ENCODE data around the gene C3orf18.

GRCh38 chr3:50557106-50557505, 10.4 kb downstream of the C3orf18 start:
- TF ChIP-seq, protein P1, sequence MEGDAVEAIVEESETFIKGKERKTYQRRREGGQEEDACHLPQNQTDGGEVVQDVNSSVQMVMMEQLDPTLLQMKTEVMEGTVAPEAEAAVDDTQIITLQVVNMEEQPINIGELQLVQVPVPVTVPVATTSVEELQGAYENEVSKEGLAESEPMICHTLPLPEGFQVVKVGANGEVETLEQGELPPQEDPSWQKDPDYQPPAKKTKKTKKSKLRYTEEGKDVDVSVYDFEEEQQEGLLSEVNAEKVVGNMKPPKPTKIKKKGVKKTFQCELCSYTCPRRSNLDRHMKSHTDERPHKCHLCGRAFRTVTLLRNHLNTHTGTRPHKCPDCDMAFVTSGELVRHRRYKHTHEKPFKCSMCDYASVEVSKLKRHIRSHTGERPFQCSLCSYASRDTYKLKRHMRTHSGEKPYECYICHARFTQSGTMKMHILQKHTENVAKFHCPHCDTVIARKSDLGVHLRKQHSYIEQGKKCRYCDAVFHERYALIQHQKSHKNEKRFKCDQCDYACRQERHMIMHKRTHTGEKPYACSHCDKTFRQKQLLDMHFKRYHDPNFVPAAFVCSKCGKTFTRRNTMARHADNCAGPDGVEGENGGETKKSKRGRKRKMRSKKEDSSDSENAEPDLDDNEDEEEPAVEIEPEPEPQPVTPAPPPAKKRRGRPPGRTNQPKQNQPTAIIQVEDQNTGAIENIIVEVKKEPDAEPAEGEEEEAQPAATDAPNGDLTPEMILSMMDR (IDR thresholded peaks at IDR 0.05), result no peak
- TF ChIP-seq REST (IDR thresholded peaks at IDR 0.05; ENCODE audit: low read depth, low read length) (no peak), SMC3 (IDR thresholded peaks at IDR 0.05; ENCODE audit: low read depth, low read length) (no peak), TAF1 (IDR thresholded peaks at IDR 0.05; ENCODE audit: borderline replicate concordance, low read depth, low read length) (no peak), NFIC (IDR thresholded peaks at IDR 0.05; ENCODE audit: borderline replicate concordance) (no peak), YY1 (IDR thresholded peaks at IDR 0.05; ENCODE audit: low read depth) (no peak), EZH2phosphoT487 (IDR thresholded peaks at IDR 0.05; ENCODE audit: borderline replicate concordance, low read depth) (no peak), RCOR1 (IDR thresholded peaks at IDR 0.05; ENCODE audit: low read length) (no peak), MXI1 (IDR thresholded peaks at IDR 0.05; ENCODE audit: low read depth, low read length) (no peak), RAD21 (IDR thresholded peaks at IDR 0.05; ENCODE audit: low read length) (no peak), POLR2AphosphoS5 (IDR thresholded peaks at IDR 0.05; ENCODE audit: low read depth, low read length) (no peak)
